NCI-H526 (cell line): ENCODE measurements around the gene PIGZ.

ENCODE experiments used
- DNase-seq, 2 experiments: peaks; one replicate each; lab custom pipeline; 2025; lab: John Stamatoyannopoulos, UW

Gene PIGZ, protein sequence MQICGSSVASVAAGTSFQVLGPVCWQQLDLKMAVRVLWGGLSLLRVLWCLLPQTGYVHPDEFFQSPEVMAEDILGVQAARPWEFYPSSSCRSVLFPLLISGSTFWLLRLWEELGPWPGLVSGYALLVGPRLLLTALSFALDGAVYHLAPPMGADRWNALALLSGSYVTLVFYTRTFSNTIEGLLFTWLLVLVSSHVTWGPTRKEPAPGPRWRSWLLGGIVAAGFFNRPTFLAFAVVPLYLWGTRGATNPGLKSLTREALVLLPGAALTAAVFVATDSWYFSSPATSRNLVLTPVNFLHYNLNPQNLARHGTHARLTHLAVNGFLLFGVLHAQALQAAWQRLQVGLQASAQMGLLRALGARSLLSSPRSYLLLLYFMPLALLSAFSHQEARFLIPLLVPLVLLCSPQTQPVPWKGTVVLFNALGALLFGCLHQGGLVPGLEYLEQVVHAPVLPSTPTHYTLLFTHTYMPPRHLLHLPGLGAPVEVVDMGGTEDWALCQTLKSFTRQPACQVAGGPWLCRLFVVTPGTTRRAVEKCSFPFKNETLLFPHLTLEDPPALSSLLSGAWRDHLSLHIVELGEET

DNA sequence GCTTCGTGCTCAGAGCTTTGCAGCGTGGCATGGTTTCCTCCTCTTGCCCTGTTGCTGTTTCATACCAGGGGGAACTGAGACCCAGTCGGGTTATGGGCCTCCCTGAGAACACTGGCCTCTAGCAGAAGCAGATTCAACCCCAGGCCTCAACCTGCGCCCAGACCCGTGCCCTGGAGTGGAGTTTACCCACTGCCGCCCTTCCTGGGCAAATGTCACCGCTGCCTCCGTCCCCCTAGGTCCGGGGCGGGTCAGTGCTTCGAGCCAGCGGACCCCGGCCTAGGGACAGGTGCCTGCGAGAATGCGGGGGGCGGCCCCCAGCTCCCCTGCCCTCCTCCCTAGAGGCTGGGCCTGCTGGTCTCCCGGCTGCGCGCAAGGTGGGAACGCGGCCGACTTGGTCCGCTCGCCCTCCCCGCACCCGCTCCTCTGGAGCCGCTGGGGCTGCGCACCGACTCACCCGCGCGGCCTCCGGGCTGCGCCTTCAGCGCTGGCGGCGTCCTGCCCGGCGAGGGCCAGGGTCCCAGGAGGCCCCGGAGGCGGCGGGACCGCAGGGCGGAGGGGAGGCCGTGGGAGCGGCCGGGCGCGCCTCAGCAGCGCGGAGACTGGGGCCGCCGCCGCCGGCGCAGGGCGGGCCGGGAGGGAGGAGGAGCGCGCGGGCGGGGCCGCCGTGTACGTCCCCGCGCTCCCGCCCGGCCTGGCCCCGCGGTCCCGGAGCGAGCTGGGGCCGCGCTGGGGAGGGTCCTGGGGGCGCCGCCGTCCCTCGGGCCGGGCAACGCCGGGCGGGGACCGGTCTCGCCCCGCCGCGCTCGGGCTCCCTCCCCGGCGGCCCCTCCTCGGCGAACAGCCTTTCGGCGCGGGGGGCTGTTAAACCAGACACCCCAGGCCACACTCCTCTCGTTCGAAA is at the start of gene PIGZ:
TSS of gene PIGZ (minus strand) at position 601 of the 901 bp plus-strand sequence. CDS start 16,802 bp downstream, outside the sequence.
- peak in 1 of 2 experiments; percentile 72 for DNase-seq

DNA sequence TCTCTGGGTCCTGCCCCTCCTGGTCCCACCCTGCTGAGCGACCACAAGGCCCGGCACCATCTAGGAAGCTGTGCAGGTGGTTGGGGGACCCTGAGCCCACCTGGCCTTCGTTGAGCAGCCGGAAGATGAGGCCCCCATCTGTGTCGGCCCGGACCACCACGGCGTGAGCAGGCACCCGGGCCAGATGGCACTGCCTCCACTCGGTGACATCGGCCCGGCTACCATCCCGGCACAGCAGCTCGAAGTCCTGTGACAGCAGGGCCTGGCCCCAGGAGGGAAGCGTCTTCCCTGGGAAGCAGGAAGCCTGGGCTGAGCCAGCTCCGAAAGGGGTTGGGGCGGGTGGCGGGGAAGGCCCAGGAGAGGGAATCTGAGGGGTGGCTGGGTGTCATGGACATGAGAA is 48.4 kb upstream of the PIGZ start:
- no peak for DNase-seq

DNA sequence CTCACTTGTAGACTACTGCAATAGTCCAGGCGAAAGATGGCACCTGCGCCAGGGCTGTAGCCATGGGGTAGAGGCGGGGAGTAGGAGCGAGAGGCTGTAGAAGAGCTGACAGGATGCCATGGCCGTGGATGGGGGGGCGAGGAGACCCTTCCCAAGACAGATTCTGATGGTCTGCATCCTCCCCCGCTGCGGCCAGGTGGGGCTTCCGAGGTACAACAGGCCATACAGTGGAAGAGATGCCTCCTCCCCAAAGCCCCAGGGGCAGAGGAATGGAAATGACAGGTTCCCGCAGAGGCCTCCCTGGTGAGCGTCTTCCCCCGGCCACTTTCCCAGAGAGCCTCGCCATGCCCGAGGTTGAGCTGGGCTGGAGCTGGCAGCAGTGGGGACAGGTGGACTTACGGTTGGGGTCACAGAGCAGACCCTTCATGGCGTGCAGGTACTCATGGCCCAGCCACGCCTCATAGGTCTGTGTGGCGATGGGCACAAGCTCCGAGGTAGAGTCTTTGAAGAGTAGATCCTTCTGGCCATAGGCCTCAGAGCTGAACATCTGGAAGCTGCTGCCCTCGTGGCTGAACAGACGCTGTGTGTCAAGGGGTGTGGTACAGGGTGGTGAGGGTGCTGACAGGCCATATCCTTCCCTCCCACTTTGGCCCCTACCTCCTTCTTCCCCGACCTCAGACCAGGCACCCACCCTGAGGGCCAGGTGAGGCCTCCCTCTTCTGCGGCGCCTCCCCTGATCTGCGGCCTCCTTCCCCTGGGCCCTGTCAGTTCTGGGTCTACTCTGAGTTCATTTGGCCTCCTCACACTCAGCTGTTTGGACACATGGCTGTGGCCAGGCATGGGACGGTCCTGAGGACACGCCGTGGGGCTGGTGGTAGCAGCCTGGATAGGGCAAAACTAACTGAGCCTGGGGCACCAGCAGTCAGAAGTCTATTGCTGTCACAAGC is 47.4 kb upstream of the PIGZ start:
- DNase-seq, result peak in 1 of 2 experiments; percentile 31

DNA sequence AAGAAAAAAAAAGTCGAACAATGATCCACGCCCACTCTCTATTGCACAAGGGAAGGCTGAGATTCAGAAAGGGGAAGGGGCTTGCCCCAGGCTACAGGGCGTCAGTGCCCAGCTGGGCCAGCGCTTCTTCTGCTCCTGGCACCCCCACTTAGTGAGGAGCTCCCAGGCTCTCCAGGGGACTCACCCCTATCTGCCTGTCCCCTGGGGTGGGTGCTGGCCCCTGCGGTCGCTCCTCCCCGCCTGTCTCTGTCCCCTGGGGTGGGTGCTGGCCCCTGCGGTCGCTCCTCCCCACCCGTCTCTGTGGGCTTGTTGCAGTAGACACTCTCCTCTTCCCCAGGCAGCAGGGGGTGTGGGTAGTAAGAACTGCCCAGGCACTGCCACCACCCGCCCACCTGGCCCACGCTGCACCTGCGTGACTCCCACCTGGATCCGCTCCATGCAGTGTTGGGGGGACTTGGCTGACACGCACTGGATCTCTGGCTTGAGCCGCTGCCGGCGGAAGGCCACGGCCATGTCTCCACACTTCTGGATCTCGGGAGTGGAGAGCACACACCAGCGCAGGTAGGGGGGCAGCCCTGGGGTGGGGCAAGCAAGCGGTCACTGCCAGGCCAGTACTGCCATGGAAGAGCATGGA is 46.4 kb upstream of the PIGZ start:
- DNase-seq, result no peak

DNA sequence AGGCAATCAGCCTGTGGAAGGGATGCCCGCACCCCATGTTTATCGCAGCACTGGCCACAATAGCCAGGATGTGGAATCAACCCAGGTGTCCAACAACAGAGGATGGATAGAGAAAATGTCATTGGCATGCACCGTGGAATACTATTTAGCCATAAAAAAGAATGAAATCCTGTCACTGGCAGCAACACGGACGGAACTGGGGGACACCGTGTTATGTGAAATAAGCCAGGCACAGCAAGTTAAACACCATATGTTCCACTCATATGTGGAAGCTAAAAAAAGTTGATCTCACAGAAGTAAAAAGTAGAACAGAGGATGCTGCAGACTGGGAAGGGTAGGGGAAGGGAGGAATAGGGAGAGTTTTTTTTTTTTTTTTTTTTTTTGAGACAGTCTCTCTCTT is 45.4 kb upstream of the PIGZ start:
- no peak for DNase-seq

DNA sequence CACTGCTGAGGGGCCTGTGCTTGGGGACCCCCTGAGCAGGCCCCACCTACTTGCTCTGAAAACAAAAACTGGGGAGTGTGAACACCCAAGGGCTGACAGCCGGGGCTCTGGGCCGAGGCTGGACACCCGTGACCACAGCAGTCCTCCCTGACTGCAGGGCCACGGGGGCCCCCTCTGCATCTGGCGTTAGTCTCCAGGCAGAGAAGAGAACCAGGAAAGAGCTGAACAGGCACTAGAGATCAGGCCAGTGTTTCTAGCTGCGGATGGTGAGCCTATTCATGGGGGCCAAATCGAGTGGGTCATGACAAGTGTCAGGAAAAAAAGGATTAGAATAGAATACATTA is 43.9 kb upstream of the PIGZ start:
- no peak for DNase-seq

DNA sequence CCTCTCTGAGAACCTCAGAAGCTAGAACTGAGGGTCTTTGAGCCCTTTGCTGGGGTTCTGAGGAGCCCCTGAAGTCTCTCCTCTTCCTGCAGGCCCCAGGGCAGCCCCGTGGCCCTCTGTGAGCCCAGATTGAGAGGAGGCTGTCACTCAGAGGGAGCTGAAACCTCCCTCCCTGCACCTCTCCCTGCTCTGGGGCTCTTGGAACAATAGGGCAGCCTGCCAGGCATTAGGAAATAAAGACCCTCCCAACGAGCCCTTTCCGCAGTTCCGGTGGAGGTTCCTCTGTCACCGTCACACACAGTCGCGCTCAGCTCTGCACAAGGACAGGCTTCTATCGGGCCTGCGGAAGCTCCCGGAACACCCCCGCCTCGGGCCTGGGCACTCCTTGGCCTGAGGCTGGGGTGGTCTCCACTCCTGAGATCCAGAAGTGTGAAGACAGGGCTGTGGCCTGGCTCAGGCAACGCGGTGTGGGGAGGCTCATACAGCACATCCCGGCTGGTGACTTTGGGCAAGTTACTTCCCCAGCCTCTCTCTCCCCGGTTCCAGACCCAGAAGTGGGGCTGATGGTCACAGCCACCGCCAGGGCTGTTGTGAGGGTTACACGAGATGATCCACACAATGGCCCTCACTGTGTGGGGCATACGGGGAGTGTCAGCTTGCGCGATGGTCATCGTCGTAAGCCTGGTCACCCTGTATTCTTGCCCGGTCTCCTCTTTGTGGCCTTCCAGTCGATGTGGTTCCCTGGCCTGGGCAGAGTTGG is 43.3 kb upstream of the PIGZ start:
- no peak for DNase-seq

DNA sequence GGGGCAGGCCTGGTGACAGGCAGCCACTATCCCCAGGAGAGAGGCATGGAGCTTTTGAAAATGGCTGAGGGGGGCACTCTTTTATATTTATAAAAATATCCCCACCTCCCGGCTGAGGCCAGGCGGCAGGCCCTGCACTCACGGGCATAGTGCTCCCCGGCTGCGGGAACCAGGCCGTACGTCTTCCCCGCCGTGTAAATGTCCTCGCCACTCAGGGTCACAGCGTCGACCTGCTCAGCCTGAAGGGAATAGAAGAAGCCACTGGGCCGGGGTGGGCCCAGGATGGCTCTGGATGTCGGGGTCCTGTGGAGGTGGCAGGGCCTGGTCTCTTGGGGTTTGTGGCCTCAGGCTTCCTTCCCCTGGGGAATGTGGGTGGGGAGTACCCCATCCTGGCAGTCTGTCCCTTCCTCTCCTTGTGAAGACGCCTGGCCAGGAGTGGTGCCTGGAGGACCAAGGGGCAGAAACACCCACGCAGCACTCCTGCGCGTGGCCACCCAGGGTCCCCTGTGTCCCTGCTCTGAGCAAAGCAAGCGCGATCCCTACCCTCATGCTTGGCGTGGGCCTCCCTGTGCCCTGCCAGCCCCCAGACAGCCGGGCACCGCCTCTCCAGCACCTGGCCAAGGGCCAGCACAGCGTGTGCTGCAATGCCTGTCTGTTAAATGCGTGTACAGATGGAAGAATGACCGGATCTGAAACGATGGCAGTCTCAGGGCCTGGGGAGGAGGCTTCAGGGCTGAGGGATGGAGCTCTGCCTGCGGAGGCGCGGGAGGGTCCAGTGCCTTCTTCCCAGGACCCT is 42.1 kb upstream of the PIGZ start:
- DNase-seq, result no peak

DNA sequence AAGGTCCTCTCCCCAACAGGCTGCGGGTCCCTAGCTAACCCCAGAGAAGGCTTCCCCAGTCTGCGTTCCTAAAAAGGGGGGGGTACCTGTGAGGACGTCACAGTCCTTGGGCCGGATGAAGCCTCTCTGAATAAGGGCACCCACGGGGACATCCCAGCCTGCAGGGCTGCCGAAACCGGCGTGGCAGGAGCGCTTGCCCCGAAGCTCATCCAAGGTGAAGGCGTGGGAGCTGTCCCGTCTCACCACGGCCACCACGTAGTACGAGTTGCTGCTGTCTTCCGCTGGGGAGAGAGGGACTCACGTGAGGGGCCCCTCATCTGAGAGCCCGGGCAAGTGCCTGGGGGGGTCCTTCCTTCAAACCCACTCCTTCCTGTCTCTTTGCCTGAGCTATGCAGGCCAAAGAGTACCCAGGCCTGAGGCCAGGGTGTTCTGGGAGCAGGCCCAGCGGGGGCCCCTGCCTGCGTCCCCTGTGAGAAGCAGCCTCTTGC is 40.9 kb upstream of the PIGZ start:
- DNase-seq, result no peak

DNA sequence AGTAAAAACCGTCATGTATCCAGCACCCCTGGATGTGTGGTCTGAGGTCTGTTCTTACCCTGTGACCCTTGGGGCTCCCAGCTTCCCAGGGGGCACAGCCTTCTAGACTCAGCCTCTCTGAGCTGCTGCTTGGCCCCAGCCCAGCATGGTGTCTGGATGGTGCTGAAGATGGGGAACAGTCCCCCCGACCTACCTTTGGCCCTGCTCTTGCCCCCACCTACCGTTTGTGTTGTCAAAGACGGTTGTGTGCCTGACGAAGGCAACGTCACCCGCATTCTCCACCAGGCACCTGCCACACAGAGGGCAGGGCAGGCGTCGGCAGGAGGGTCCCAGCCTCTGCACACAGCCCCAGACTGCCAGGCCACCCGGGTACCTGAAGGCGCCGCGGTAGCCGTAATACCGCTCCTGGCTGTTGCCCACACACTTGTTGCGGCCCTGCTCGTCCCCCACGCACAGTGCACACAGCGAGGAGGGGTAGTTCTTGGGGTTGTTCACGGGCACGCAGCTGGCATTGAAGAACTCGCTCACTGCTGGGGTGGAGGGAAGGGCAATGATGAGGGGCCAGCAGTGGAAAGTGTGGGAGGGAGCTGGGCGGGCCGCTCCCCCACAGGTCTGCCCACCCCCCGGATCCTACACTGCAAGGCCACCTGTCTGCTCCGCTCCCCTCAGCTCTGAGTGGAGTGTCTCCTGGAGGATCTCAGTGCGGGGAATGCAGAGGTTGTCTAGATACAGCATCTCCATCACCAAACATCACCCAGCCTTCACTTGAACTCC is 40.0 kb upstream of the PIGZ start:
- DNase-seq, result no peak

DNA sequence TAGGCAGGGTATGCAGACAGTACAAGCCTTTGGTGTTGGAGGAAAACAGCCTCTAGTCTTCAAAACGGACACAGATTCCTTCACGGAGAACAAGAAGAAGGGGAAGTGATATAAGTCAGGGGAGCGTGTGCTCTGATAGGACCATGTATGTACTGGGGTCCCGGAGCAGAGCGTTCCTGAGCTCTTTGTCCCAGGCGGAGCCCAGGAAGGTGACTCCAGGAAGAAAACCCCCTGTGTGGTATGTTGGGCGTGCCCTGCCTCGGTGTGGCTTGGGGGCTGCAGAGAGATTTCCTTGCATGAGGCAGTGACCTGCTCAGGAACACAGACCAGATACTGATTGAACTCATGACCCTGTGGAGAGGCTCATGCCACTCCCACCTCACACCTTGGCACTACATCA is 39.3 kb upstream of the PIGZ start:
- DNase-seq, result no peak

DNA sequence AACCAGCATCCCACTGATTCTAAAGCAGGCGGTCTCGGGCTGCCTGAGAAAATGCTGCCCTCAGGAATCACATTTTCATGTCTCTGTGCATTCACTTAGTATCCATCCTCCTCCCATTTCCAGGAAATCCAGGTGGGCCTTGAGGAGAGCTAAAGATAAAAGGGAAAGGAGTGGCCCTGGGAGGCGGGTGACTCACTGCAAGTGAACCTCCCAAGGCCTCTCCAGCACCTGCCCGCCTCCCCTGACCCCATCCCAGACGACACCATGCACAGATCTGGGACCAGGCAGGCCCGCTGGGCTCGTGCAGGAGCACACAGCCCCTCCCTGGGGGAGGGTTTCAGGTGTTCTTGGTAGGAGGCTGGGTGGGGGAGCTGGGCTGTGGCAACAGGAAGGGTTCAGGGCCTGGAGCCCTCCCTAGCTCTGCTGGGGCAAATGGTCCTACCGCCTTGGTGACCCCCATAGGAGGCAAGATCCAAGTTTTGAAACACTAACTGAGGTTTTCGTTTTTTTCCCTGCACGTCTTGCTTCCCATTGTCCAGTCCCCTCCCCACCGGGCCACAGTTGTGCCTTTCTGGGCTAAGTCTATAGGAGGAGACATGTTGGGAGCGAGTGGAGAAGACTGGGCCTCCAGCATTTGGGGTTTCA is 38.8 kb upstream of the PIGZ start:
- DNase-seq, result no peak

DNA sequence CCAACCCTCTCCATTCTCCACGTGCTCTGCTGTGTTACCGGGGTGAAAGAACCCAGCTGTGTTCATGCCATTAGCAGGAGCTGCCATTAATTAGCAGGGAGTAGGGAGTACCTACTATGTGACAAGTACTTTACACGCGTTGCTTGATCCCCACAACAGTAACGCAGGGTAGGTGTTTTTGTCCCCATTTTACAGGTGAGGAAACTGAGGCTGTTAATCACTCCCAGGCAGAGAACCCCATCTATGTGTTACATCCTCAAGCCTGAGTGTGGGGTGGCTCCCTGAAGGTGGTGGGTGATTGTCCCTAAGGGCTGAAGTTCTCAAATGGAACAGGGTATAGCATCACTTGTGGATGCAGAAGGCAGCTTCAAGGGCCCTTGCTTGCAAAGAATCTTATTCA is 38.2 kb upstream of the PIGZ start:
- no peak for DNase-seq

DNA sequence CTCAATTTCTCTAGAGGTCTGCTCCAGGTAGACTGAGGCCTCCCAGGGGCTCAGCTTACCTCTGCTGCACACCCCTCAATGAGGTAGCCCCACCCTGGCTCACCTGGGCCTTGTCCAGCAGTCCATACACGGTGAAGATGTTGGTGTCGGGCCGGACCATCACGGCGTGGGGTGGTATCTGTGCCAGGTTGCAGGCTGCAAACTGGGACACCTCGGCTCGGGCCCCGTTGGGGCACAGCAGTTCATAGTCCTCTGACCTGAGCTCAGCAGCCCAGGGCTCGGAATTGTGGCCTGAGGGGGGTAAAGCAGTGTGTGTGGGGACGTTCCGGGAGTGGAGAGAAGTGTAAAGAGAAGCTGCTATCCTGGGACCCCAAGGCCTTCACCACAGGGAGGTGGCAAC is 37.8 kb upstream of the PIGZ start:
- DNase-seq, result no peak

DNA sequence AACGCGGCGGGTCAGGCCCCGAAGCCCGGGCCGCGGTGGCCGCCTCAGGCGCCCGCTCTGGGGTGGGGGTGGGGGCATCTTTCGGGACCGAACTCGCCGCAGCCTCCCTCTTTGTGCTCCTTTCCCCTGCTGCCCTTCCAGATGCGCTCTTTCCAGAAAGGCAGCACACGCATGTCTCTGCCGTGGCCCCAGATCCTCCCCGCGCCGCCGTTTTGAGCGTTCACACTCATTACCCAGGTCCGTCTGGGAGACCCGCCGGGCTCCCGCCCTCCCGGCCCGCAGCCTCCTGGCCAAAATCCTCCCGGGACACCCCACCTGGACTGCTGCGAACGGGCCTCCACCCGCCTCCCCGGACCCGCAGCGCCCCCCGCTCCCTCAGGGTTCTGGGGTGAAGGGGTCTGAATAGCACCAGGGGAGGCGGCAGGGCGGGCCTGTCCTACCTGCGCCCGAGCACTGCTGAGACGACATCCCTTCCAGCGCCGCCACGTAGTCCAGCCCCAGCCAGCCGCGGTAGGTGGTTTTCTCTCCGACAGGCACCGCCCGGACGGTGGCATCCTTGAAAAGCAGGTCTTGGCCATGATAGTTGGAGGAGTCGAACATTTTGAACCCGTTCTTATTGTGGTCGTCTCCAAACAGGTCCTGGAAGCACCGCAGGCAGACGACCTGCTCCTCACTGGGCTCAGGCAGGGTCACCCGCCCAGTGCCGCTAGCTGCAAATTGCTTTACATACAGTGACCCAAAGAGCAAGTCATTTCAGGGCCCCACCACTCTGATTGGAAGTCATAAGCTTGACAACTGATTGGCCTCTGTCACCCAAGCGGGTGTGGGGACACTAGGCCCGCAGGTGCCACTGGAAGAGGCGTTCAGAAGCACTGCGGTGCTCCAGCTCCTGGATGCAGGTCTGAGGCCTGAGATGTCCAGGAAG is 35.1 kb upstream of the PIGZ start:
- peak in 1 of 2 experiments; percentile 81 for DNase-seq

DNA sequence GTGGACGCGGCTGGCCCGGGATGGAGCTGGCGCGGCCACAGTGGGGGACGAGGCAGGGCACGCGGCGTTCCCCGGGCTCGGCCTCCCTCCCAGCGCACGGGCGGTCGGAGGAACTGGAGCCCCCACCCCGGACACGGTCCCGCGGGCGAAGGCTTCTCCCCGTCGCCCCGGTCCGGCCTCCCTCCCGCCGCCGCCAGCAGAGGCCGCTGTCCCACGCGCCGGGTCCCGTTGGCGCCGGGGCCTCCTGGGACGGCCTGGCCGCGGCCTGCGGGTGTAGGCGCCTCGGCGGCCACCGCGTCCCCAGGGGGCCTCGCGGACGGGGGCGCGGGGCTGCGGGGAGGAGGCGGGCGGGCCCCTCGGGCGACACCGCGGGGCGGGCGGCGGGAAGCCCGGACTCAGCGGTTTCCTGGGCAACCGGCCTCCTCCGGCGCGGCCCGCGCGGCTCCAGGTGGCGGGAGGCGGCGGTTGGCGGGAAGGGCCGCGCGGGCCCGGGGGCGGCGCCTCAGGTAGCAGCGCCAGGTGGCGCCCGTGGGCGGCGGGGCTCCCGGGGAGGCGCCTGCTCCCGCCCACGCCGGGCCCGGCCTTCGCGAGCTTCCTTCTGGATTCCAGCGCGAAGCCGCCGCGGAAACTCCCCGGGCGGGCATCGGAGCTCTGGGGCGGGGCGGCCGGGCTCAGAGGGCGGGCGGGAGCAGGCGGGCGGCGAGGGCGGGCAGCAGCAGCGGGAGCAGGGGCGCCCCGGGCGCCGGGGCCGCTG is 34.2 kb upstream of the PIGZ start:
- peak; percentile 51 to 92 for DNase-seq
